ENCODE results near the gene NR1H4. TPM values are rescaled to one million over a fixed set of nuclear protein-coding genes. Genes with fewer than 3 reads are reported as not detected.

NR1H4 gene
- total RNA-seq, 1 experiment from 2014 or later: not detected

GRCh38 chr12:100608776-100609175, 135.1 kb downstream of the NR1H4 start (continued):
- TF ChIP-seq ARID4B (CRISPR knock-in tag; IDR thresholded peaks at IDR 0.05; ENCODE audit: borderline replicate concordance): no peak
- no peak for TF ChIP-seq PREB (CRISPR knock-in tag; IDR thresholded peaks at IDR 0.05; ENCODE audit: borderline replicate concordance)
- TF ChIP-seq ZNF396 (CRISPR knock-in tag; IDR thresholded peaks at IDR 0.05; ENCODE audit: borderline replicate concordance): no peak
- TF ChIP-seq NR1H2 (CRISPR knock-in tag; IDR thresholded peaks at IDR 0.05): no peak
- TF ChIP-seq MAX (CRISPR knock-in tag; IDR thresholded peaks at IDR 0.05): no peak

- ATAC-seq (no peak), DNase-seq (ENCODE audit: low spot score) (no peak)
- H3K27me3 Mint-ChIP-seq (ENCODE audit: low read depth): no peaks in the 10 kb centered on the region
- TF ChIP-seq SP1 (CRISPR knock-in tag; conservative IDR thresholded peaks at IDR 0.05) (no peak), CREM (CRISPR knock-in tag; IDR thresholded peaks at IDR 0.05) (no peak), PRDM15 (CRISPR knock-in tag; IDR thresholded peaks at IDR 0.05) (no peak), ZNF263 (CRISPR knock-in tag; IDR thresholded peaks at IDR 0.05; ENCODE audit: low read depth) (no peak), MYBL2 (CRISPR knock-in tag; IDR thresholded peaks at IDR 0.05) (no peak)
- TF ChIP-seq, protein P1, sequence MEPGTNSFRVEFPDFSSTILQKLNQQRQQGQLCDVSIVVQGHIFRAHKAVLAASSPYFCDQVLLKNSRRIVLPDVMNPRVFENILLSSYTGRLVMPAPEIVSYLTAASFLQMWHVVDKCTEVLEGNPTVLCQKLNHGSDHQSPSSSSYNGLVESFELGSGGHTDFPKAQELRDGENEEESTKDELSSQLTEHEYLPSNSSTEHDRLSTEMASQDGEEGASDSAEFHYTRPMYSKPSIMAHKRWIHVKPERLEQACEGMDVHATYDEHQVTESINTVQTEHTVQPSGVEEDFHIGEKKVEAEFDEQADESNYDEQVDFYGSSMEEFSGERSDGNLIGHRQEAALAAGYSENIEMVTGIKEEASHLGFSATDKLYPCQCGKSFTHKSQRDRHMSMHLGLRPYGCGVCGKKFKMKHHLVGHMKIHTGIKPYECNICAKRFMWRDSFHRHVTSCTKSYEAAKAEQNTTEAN (CRISPR knock-in tag; IDR thresholded peaks at IDR 0.05): no peak
- ChIA-PET CTCF (no interaction called here), POLR2A (no interaction called here)
- no peak overlapping the region for H3K4me3 Mint-ChIP-seq
- H3K4me1 Mint-ChIP-seq: no peaks in the 10 kb centered on the region
- peaks cover 22% of the 10 kb centered on the region for H3K36me3 Mint-ChIP-seq
- H3K27ac Mint-ChIP-seq: no peak overlapping the region
- no peaks in the 10 kb centered on the region for H3K9me3 Mint-ChIP-seq
Observed at GRCh38 chr12:100610666-100611430, 137.2 kb downstream of the NR1H4 start.

- Mint-ChIP-seq H3K27ac (no peak overlapping the region), H3K9me3 (no peaks in the 10 kb centered on the region), H3K4me1 (no peaks in the 10 kb centered on the region), H3K27me3 (ENCODE audit: low read depth) (no peaks in the 10 kb centered on the region), H3K36me3 (peaks cover 22% of the 10 kb centered on the region), H3K4me3 (no peak overlapping the region)
- ChIA-PET CTCF (no interaction called here), POLR2A (no interaction called here)
- ATAC-seq (no peak), DNase-seq (ENCODE audit: low spot score) (no peak)
- TF ChIP-seq TP53 (CRISPR knock-in tag; IDR thresholded peaks at IDR 0.05) (no peak), GTF2I (CRISPR knock-in tag; conservative IDR thresholded peaks at IDR 0.05) (no peak), ZNF396 (CRISPR knock-in tag; IDR thresholded peaks at IDR 0.05; ENCODE audit: borderline replicate concordance) (no peak), ZNF121 (CRISPR knock-in tag; IDR thresholded peaks at IDR 0.05) (no peak), ZNF317 (CRISPR knock-in tag; IDR thresholded peaks at IDR 0.05; ENCODE audit: borderline replicate concordance, low read depth) (no peak), EMX1 (CRISPR knock-in tag; IDR thresholded peaks at IDR 0.05) (no peak), NR2C2 (CRISPR knock-in tag; IDR thresholded peaks at IDR 0.05) (no peak)
- TF ChIP-seq, protein P2, sequence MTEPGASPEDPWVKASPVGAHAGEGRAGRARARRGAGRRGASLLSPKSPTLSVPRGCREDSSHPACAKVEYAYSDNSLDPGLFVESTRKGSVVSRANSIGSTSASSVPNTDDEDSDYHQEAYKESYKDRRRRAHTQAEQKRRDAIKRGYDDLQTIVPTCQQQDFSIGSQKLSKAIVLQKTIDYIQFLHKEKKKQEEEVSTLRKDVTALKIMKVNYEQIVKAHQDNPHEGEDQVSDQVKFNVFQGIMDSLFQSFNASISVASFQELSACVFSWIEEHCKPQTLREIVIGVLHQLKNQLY (CRISPR knock-in tag; IDR thresholded peaks at IDR 0.05): no peak
- TF ChIP-seq, protein P3, sequence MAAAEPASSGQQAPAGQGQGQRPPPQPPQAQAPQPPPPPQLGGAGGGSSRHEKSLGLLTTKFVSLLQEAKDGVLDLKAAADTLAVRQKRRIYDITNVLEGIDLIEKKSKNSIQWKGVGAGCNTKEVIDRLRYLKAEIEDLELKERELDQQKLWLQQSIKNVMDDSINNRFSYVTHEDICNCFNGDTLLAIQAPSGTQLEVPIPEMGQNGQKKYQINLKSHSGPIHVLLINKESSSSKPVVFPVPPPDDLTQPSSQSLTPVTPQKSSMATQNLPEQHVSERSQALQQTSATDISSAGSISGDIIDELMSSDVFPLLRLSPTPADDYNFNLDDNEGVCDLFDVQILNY (CRISPR knock-in tag; IDR thresholded peaks at IDR 0.05): no peak
Observed at GRCh38 chr12:100612606-100613005, 138.9 kb downstream of the NR1H4 start.

Data from WTC11 (cell line).